ENCODE data around the gene ELF3.
"Not testable (repeated sequence)": the region's sequence is repeated elsewhere in the genome, so short reads cannot be mapped to it uniquely, and the experiment has no call there.

Gene ELF3

DNA sequence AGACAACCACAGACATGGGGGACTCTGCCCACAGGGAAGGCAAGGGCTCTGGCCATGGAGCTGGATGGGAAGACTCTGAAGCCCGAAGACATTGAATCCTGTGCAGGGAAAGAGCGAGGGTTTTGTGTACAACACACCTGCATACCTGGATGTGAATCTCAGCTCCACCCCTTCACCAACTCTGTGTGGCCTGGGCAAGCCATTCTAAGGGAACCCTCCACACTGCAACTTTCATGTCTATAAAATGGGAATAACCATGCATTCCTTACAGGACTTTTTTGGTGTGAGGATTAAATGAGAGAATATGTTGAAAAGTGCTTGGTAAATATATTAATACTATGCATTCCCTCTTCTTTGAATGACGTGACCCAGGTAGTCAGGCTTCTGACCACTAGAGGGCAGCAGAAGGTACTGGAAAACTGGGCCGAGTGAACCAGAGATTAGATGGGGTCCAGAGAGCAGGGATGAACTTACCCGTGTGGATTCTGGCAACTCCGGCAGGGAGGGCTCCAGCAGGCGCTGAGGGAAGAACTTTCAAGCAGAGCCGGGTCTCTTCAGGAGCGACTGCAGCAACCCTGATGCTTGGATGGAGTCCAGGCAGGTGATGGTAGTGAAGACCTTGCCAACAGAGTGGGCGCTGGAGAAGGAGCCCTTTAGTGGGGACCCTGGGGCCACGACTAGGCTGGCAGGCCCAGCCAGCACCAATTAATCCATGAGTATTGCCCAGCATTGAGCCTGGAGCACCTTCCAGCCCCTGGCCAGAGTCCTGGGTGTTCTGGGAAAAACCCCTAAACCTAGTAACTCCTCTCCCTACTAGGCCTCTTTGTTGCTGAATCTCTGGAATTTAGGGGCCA, 834 bp upstream of the ELF3 start:
- peak; percentile 72 for DNase-seq

GRCh38 chr1:202011994-202012393, 1.6 kb downstream of the ELF3 start:
- no peak for DNase-seq

DNA sequence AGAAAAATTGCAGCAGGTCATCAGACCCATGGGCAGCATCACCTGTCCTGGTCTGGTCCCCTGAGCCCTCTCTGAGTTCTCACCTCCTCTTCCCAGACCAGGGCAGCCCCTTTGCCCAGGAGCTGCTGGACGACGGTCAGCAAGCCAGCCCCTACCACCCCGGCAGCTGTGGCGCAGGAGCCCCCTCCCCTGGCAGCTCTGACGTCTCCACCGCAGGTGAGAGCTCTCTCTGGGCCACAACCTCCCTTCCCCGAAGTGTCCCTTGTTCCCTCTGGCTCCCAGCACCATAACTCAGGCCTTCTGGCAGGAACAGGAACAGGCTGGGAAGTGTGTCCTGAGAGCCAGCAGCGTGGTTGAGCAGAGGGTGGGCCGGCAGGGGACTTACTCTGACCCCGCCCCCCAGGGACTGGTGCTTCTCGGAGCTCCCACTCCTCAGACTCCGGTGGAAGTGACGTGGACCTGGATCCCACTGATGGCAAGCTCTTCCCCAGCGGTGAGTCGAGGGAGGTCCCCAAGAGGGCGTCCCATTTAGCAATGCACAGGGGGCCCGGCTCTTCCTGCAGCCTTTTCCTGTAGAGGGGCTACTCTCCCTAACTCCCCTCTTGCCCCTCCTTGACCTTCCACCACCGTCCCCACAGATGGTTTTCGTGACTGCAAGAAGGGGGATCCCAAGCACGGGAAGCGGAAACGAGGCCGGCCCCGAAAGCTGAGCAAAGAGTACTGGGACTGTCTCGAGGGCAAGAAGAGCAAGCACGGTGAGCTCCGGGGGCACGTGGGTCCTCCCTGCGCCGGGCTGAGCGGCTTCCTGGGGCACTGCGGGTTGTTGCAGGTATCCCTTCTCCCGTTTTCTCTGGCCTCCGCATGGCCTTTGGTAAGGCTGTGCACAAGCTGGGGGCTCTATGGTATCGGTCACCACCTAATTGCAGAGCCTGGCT, 2.4 kb downstream of the ELF3 start:
- no peak for DNase-seq

- DNase-seq = no peak
Observed at GRCh38 chr1:202013603-202014002, 3.2 kb downstream of the ELF3 start.

- DNase-seq = no peak
Observed at GRCh38 chr1:202014060-202014459, 3.7 kb downstream of the ELF3 start.

GRCh38 chr1:202014915-202015661, 4.7 kb downstream of the ELF3 start:
- no peak for DNase-seq

GRCh38 chr1:202015662-202015937, 5.2 kb downstream of the ELF3 start:
- no peak for DNase-seq

DNA sequence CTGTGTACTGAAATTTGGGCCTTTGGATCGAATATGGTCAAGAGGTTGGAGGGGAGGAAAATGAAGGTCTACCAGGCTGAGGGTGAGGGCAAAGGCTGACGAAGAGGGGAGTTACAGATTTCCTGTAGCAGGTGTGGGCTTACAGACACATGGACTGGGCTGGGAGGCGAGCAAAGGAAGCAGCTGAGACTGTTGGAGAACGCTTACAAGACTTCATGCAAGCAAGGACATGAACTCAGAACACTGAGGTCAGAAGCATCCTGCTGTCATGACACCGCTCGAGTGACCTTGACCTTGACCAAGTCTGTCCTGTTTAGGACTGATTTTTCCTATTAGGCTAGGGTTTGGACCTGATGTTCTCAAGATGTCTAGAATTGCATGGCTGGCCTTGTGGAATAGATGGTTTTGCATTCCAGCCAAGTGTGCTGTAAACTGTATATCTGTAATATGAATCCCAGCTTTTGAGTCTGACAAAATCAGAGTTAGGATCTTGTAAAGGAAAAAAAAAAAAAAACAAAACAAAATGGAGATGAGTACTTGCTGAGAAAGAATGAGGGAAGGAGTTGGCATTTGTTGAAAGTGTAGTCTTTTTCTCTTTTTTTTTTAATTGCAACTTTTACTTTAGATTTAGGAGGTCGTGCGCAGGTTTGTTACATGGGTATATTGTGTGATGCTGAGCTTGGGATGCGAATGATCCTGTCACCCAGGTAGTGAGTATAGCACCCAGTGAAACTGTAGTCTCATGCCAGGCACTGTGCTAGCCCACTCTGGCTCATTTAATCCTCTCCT, 5.8 kb downstream of the ELF3 start:
- no peak for DNase-seq

DNA sequence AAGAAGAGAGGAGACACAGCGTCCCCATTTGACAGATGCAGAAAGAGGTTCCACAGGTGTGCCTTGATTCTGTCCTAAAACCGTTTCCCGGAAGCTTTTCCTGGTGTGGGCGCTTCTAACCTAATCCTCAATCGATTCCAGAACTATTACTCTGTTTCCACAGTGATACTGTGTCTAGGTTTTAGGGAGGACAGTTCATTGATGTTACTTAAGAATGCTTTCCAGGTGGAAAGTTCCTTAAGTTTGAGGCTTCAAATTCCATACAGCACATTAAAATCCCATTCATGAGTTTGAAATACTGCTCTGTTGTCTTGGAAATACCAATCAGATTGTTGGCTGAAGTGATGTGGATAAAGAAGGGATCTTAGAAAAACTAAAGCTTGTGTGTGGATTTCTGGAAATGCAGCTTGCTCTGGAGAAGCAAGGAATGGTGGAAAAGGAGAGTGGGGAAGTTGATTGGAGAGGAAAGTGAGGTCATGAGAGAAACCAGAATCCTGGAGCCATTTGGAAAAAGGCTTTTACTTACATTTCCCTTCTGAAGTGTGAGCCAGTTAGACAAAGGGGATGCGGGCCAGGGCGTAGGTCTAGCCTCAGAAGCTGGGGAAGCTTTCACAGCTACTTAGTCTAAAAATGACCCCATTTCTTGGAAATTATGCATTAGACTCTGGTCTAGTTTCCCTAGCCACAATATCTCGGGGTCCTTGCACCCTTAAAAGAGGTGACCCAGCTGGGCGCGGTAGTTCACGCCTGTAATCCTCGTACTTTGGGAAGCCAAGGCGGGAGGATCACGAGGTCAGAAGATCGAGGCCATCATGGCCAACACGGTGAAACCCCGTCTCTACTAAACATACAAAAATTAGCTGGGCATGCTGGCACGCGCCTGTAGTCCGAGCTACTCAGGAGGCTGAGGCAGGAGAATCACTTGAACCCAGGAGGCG, 6.7 kb downstream of the ELF3 start:
- DNase-seq = no peak

- peak; percentile 22 for DNase-seq
Observed at GRCh38 chr1:202017749-202018467, 7.5 kb downstream of the ELF3 start.

GRCh38 chr1:202018468-202019234, 8.3 kb downstream of the ELF3 start:
- peak; percentile 63 for DNase-seq

GRCh38 chr1:202019235-202019558, 8.8 kb downstream of the ELF3 start:
- DNase-seq = not testable (repeated sequence)

DNA sequence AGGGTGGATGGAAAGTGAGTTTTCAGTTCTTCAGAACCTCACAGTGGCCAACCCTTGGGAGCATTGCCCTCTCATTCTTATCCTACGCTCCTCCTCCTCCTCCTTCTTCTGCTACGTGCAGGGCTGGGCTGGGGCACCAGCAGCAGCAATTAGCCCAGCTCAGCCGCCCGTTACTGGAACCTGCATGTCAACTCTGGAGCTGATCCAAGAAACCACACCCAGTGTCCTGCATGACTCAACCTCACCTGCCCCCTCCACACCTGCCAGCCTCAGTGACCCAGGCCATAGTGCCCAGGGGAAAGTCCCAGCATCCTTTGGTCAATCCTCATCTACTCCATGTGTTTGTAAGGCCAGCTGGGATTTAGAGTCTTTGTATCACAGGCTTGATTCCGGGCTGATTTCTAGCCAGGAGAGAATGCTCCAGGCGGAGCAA, 12.6 kb downstream of the ELF3 start:
- peak; percentile 86 for DNase-seq

DNA sequence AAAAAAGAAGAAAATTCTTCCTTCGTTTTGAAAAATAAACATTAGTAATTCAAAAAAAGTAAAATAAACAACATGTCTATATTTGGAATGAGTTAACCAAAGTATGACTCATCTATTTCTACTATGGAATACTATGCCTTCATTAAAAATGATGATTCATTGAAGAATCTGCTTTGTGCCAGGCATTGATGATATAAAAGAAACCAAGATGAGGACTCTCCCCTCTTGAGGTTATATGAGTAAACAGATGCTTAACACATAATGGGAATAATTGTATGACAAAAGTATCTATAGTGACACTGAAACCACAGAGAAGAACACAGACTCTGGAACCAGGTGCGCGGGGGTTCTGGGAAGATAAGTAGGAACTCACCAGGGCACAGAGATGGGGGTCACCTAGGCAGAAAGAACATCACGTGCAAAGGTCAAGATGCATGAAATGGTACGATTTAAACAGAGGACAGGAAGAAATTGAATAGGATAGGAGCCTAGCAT, 18.8 kb downstream of the ELF3 start:
- DNase-seq = peak; percentile 53

DNA sequence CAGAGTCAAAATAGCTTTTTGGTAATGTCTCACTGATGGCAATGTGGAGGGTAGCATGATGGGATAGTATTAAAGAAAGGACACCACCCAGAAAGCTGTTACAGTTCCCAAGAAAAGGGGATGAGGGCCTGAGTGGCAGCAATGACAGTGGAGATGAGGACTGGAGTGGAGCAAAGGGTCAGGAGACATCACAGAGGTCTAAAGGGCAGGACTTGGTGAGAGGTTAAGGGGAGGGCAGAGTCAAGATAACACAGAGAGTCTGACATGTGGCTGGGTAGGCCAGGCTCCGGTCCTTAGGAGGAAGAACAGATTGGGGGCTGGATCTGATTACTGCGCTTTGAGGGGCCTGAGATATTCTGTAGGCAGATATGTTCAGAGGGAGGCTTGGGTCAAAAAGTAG, 19.3 kb downstream of the ELF3 start:
- DNase-seq = no peak

DNA sequence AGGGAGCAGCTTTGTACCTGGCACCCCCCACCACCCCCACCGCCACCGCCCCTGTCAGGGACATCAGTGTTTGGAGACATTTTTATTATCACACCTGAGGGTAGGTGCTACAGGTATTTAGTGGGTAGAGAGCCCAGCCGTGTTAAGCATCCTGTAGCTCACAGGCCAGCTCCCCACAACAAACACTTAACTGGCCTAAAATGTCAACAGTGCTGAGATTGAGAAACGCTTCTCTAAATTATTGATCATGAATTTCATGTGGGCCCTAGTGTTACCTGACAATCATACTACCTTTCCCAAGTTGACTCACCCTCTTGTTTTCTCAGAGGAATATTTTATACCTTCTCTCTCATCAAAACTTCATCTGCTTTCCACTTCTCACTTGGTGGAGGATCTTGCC, 21.4 kb downstream of the ELF3 start:
- no peak for DNase-seq

GRCh38 chr1:202034149-202034682, 23.8 kb downstream of the ELF3 start:
- DNase-seq = no peak

- no peak for DNase-seq
Observed at GRCh38 chr1:202034683-202035462, 24.5 kb downstream of the ELF3 start.
